GM12891 (cell line): ENCODE measurements around the gene GLRX5.

Experiments
- POLR2A ChIP-seq: IDR thresholded peaks from 2 replicates; pipeline ENCODE4 v1.6.1; 2011; ENCODE audit warnings: low read depth, low read length, control low read depth
- POLR2AphosphoS5 ChIP-seq: IDR thresholded peaks from 2 replicates; pipeline ENCODE4 v1.6.1; 2011; ENCODE audit warnings: low read depth, low read length, control low read depth
- TAF1 ChIP-seq: IDR thresholded peaks from 2 replicates; pipeline ENCODE4 v1.6.1; 2011; ENCODE audit warnings: low read depth, low read length, control low read depth

DNA sequence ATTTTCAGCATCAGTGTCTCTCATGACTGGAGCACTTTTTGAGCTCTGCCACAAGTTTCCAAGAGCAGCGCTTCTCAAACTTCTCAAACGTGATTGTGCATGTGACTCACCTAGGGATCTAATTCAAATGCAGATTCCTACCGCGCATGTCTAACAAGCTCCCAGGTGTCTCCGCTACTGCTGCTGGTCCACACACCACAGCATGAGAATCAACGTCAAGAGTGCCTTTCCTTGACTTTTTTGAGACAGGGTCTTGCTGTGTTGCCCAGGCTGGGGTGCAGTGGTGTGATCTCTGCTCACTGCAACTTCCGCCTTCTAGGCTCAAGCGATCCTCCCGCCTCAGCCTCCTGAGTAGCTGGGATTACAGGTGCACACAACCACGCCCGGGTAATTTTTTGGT is 22.4 kb downstream of the GLRX5 start:
- TF ChIP-seq POLR2AphosphoS5, result no peak
- TF ChIP-seq POLR2A, result no peak
- no peak for TF ChIP-seq TAF1
